Heart left ventricle (tissue), 13 donors: ENCODE data around the gene DYSF.

Experiments
- CTCF ChIP-seq, 12 donors: fragments of 200-600 bp; sonication (generic) in 4 of 12; IDR thresholded peaks; one replicate each; pipeline versions ENCODE4 v1.5.0 to v1.8.0; 2018 to 2022; ENCODE audit warnings: antibody characterized with exemption in 12 of 12, mild to moderate bottlenecking in 5 of 12
- POLR2A ChIP-seq, 2 donors: fragments of 450-650 bp; IDR thresholded peaks; one replicate each; pipeline ENCODE4 v1.6.1; 2017; ENCODE audit warnings: antibody characterized with exemption in 2 of 2, mild to moderate bottlenecking in 2 of 2, moderate library complexity in 2 of 2
- donor health status: ischemic (EF 13 %, LVEDD 7.1; RV severe dilation, severe dysfunction).
- donor health status: DM: no; HTN: yes; CAD: no.
- donor health status: DM: no; HTN: no; CAD: no.
- donor health status: ischemic (EF 25% LVEDD 6.9; RV normal size, moderate dysfunction).
- donor health status: ischemic (EF 25% LVEDD 5.7; RV mildly dilated, moderate dysfunction).
- donor health status: ischemic (EF 35%, LVEDD 5.7; RV mildly dilated, moderate dysfunction).
- donor health status: nonischemic (EF 11% LVEDD 7.7; RV severe dilation, severe dysfunction).
- donor health status: DM: yes; HTN: yes; CAD: no.
- donor health status: PGD.
- donor health status: ischemic (EF 29% LVEDD 5.4; RV normal size, mild dysfunction).
- donor health status: nonischemic (EF 23%, LVEDD 6.1; RV moderate dilation, normal function).

GRCh38 chr2:71712158-71712818 is 258.9 kb downstream of the DYSF start:
- no peak for TF ChIP-seq CTCF (IDR thresholded peaks at IDR 0.05)
- no peak for TF ChIP-seq POLR2A (IDR thresholded peaks at IDR 0.05)
